ENCODE data around the gene CLIP2.

DNA sequence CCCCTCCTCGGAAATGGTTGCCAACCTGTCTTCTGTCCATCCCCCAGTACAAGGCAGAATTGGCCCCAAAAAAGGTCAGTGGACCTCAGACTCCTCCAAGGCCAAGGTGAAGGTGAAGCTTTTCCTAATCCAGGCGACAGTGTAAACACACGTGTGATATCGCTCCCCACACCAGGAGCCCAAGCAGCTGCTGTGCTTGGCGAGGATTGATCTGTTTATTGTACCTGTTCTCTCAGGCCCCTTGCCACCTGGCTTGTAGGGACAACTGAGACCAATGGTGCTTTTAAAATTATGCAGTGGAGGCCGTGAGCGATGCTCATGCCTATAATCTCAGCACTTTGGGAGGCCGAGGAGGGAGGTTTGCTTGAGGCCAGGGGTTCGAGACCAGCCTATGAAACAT, 98.4 kb downstream of the CLIP2 start:
- TF ChIP-seq EP300 (IDR thresholded peaks at IDR 0.05; ENCODE audit: borderline replicate concordance in 1 of 2, low read depth in 2 of 2, low read length in 2 of 2) (no peak), CTCF (IDR thresholded peaks at IDR 0.05; ENCODE audit: control extremely low read depth in 1 of 3, insufficient read depth in 1 of 3, low read depth in 1 of 3, low read length in 3 of 3) (no peak), EGR1 (IDR thresholded peaks at IDR 0.05; ENCODE audit: borderline replicate concordance, low read depth, low read length) (no peak), KDM4A (IDR thresholded peaks at IDR 0.05; ENCODE audit: low read depth, low read length, severe bottlenecking) (no peak), POLR2A (IDR thresholded peaks at IDR 0.05; ENCODE audit: control extremely low read depth in 1 of 2, low read depth in 2 of 2, low read length in 2 of 2) (no peak), JUND (IDR thresholded peaks at IDR 0.05; ENCODE audit: low read length) (no peak), POLR2AphosphoS5 (IDR thresholded peaks at IDR 0.05; ENCODE audit: low read depth, low read length) (no peak), JUN (IDR thresholded peaks at IDR 0.05; ENCODE audit: low read depth, low read length) (no peak)
